Neural crest cell (in vitro differentiated cells): ENCODE data around the gene LMCD1. TPM values are rescaled to one million over a fixed set of nuclear protein-coding genes. Genes with fewer than 3 reads are reported as not detected.

Experiments used
- DNase-seq: peaks from one replicate; pipeline ENCODE4 v3.0.0; 2021; ENCODE audit warnings: low read depth, mixed read lengths, low spot score
- H3K27ac Mint-ChIP-seq: one replicate; pipeline ENCODE4 v1.8.0; 2021; ENCODE audit warnings: mild to moderate bottlenecking, mixed read lengths; ENCODE audit not compliant: unreplicated experiment
- H3K27me3 Mint-ChIP-seq: 2 replicates; pipeline ENCODE4 v1.8.0; 2021; ENCODE audit warnings: low read depth, mild to moderate bottlenecking, mixed read lengths
- H3K36me3 Mint-ChIP-seq: 2 replicates; pipeline ENCODE4 v1.8.0; 2021; ENCODE audit warnings: low read depth, mild to moderate bottlenecking, mixed read lengths
- H3K4me1 Mint-ChIP-seq: 2 replicates; pipeline ENCODE4 v1.8.0; 2021; ENCODE audit warnings: mixed read lengths
- H3K4me3 Mint-ChIP-seq: one replicate; pipeline ENCODE4 v1.8.0; 2021; ENCODE audit warnings: mild to moderate bottlenecking, mixed read lengths
- H3K9me3 Mint-ChIP-seq: 2 replicates; pipeline ENCODE4 v1.8.0; 2021; ENCODE audit warnings: mixed read lengths
- total RNA-seq: library from RNA; stranded (reverse); gene quantifications from 2 replicates; pipeline ENCODE4 v1.2.1, GENCODE V29; 2021
- TF ChIP-seq, protein P1 (sequence below): fragments of 200-600 bp; sonication (generic); conservative IDR thresholded peaks from 2 replicates; pipeline ENCODE4 v1.5.0; 2021; ENCODE audit warnings: antibody characterized with exemption, mild to moderate bottlenecking

LMCD1 gene
- total RNA-seq, 1 donor from 2014 or later = 28.4 TPM

DNA sequence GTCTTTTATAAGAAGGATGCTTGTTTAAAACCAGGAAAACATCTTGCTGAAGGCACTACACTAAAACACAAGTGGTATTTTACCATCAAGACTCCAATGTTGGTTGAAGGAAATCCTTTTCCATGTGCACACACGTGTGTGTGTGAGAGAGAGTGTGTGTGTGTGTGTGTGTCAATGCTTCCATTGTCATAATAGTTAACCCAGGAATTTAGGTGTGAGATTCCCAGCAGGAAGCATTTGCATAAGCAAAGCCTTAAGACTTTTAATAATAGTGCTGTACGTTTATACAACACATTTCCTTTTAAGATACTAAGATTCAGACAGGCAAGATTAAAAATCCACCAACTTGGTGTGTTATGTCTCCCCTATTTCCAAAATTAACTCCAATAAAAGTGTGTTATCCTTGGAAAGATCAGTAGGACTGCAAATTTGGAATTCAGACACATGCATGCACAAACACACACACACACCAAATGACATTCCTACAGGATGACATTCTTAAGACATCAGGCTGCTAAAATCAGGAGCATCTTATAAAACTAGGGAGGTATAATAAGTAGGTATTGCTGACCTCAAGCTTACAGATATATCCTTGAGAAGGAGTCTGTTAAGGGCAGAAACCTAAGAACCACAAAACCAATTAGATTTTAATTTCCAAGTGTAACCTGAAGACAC is 18.3 kb downstream of the LMCD1 start:
- TF ChIP-seq, protein P1, sequence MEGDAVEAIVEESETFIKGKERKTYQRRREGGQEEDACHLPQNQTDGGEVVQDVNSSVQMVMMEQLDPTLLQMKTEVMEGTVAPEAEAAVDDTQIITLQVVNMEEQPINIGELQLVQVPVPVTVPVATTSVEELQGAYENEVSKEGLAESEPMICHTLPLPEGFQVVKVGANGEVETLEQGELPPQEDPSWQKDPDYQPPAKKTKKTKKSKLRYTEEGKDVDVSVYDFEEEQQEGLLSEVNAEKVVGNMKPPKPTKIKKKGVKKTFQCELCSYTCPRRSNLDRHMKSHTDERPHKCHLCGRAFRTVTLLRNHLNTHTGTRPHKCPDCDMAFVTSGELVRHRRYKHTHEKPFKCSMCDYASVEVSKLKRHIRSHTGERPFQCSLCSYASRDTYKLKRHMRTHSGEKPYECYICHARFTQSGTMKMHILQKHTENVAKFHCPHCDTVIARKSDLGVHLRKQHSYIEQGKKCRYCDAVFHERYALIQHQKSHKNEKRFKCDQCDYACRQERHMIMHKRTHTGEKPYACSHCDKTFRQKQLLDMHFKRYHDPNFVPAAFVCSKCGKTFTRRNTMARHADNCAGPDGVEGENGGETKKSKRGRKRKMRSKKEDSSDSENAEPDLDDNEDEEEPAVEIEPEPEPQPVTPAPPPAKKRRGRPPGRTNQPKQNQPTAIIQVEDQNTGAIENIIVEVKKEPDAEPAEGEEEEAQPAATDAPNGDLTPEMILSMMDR = no peak
- H3K4me3 Mint-ChIP-seq = no peak overlapping the region

DNA sequence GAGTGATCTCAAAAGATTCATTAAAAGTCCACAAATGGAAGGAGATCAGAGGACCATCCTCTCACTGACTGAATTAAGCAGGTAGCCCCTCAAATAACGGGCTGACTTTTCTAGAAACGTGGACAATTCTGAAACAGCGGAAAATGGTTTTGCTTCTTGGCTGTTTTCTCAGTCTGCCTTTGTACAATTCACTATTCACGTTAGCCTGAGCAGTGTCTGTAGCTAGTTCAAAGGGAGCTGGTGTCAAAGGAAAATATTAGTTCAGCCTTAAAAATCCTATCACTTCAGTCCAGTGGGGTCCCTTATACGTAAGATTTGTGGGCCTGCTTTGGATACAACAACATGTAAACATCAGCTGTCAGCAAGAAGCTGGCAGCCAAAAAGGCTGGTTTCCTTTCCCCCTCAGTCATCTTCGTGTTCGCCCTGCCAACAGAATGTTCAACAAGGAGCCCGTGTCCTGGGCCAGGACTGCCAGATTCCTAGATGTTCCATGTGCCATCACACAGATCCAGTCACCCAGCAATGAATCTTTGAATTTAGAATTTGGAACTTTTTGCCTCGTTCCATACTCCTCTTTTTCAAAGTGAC is 19.3 kb downstream of the LMCD1 start:
- Mint-ChIP-seq H3K9me3 (no peaks in the 10 kb centered on the region), H3K4me1 (peaks cover 48% of the 10 kb centered on the region), H3K36me3 (peaks cover 27% of the 10 kb centered on the region), H3K4me3 (no peak overlapping the region), H3K27me3 (no peaks in the 10 kb centered on the region), H3K27ac (no peak overlapping the region)
- TF ChIP-seq, protein P1 = no peak
- DNase-seq = no peak

More for the DNA sequence above, 18.3 kb downstream of the LMCD1 start:
- H3K9me3 Mint-ChIP-seq = peaks cover 4% of the 10 kb centered on the region
- no peaks in the 10 kb centered on the region for H3K27me3 Mint-ChIP-seq
- peaks cover 27% of the 10 kb centered on the region for H3K36me3 Mint-ChIP-seq
- H3K4me1 Mint-ChIP-seq = peaks cover 47% of the 10 kb centered on the region
- H3K27ac Mint-ChIP-seq = no peak overlapping the region
- no peak for DNase-seq

DNA sequence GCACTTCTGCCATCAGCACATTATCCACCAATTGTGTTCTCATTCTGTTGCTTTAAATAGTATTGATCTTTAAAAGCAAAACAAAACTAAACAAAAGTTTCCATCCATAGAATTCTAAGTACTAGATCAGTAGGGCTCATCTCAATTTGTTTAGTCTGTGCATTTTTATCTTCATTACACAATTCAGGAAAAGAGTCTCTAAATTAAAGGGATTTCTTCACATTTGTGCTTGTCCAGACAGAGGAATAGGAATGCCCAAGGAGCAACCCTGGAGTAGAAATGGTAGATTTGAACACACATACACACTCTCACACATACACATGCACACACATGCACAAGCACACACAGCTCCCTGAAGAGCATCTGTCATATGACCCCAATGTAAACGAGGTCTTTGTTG is 21.4 kb downstream of the LMCD1 start:
- H3K4me1 Mint-ChIP-seq = peaks cover 55% of the 10 kb centered on the region
- no peaks in the 10 kb centered on the region for H3K27me3 Mint-ChIP-seq
- no peak overlapping the region for H3K4me3 Mint-ChIP-seq
- DNase-seq = no peak
- no peak overlapping the region for H3K27ac Mint-ChIP-seq
- H3K36me3 Mint-ChIP-seq = peaks cover 21% of the 10 kb centered on the region
- no peaks in the 10 kb centered on the region for H3K9me3 Mint-ChIP-seq
- TF ChIP-seq, protein P1 = no peak

DNA sequence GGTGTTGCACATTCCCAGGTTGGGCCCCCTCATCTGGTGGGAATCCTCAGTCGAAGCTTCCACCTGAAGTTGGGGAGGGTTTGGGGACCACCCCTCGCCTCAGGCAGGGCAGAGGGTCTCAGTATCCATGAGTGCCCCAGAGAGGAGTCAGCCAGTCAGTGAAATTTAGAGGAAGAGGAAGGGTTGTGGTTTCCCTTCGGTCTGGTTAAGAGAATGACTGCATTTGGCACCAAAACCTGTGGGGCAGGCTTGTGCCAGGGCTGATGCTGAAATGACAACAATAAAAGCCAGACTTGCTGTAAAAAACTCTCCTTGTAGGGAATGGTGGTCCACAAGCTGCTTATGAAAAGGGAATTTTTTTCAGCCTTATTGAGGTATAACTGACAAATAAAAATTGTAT is 22.6 kb downstream of the LMCD1 start:
- H3K9me3 Mint-ChIP-seq = no peaks in the 10 kb centered on the region
- no peaks in the 10 kb centered on the region for H3K27me3 Mint-ChIP-seq
- no peak overlapping the region for H3K27ac Mint-ChIP-seq
- no peak for DNase-seq
- no peak overlapping the region for H3K4me3 Mint-ChIP-seq
- TF ChIP-seq, protein P1 = no peak
- peaks cover 64% of the 10 kb centered on the region for H3K4me1 Mint-ChIP-seq
- H3K36me3 Mint-ChIP-seq = peaks cover 17% of the 10 kb centered on the region

DNA sequence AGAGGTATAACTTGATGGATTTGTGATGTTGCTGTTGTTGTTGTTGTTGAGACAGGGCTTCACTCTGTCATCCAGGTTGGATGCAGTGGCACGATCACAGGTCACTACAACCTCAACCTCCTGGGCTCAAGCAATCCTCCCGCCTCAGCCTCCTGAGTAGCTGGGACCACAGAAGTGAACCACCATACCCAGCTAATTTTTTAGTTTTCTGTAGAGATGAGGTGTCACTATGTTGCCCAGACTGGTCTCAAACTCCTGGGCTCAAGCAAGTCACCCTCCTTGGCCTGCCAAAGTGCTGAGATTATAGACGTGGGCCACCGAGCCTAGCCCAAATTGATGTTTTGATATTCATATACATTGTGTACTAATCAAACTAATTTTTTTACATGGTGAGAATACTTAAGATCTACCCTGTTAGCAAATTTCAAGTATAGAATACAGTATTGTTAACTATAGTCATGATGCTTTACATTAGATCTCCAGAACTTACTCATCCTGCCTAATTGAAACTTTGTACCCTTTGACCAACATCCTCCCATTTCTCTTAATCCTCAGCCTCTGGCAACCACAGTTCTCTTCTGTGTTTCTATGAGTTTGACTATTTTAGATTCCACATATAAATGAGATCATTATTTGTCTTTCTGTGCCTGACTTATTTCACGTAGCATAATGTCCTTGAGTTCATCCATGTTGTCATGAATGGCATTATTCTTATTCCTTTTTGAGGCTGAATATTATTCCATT is 23.2 kb downstream of the LMCD1 start:
- peaks cover 17% of the 10 kb centered on the region for H3K36me3 Mint-ChIP-seq
- no peaks in the 10 kb centered on the region for H3K27me3 Mint-ChIP-seq
- DNase-seq = no peak
- no peak overlapping the region for H3K27ac Mint-ChIP-seq
- H3K9me3 Mint-ChIP-seq = no peaks in the 10 kb centered on the region
- peaks cover 64% of the 10 kb centered on the region for H3K4me1 Mint-ChIP-seq
- no peak overlapping the region for H3K4me3 Mint-ChIP-seq
- TF ChIP-seq, protein P1 = no peak
